Body of pancreas (tissue), 4 donors: Measurements from ENCODE around the gene CASP3.

Experiments
- CTCF ChIP-seq, 7 experiments: fragments of 450-650 bp in 4 of 7; fragments of 200-600 bp in 3 of 7; sonication (generic) in 3 of 7; IDR thresholded peaks; one replicate each; pipeline ENCODE4 v1.5.1; 2016 to 2019; ENCODE audit warnings: antibody characterized with exemption in 7 of 7
- POLR2A ChIP-seq, 3 donors: fragments of 450-650 bp; IDR thresholded peaks; one replicate each; pipeline ENCODE4 v1.6.1; 2016; ENCODE audit warnings: antibody characterized with exemption in 3 of 3, mild to moderate bottlenecking in 2 of 3

DNA sequence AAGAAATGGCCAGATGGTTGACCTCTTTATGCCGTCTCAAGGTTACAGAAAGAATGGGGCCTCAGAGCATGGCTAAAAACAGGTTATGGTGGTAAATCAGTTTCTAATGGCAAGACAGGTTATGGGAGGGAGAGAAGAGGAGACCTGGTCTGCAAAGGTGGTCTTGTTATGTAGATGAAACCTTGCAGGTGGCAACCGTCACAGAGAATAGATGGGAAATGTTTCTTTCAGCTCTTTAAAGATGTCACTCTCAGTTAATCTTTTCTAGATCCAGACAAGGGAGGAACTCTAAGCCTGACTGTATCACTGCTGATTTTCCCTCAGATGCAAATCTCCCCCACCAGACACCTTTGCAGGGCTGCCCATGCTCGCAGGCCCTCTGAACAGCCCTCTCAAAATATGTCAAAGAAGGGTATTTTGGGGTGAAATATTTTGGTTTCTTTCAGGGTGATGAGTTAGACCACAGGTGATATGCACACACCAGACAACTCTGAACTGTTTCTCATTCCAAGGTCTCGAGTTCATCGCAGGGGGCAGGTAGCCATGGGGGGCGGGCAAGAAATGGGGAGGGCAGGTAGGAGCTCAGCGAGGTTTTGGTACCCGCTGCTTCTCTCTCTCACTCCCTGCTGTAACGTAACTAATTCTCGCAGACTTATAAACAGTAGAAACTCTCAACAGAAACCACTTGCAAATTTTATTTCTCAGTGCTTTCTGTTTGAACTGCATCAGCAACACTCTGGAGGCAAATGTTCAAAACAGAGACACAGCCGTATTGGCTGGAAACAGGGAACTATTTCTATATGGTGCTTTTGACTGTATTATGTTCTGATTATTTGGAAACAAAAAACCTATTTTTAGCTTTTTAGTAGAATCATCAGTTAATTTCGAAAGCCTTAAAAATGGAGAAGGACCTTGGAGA is 32.4 kb downstream of the CASP3 start:
- TF ChIP-seq CTCF (IDR thresholded peaks at IDR 0.05), result no peak
- TF ChIP-seq POLR2A (IDR thresholded peaks at IDR 0.05), result no peak
